Motor neuron (in vitro differentiated cells): ENCODE measurements around the gene CSAD. TPM values are rescaled to one million over a fixed set of nuclear protein-coding genes. Genes with fewer than 3 reads are reported as not detected.

Experiments used
- ATAC-seq, 8 experiments: fragments of 200-7000 bp; cut with Tn5 transposase; replicated peaks in 6 of 8; 2 replicates each; pipeline ENCODE4 v1.8.0; 2021; ENCODE audit warnings: mild to moderate bottlenecking in 8 of 8, moderate library complexity in 8 of 8
- H3K27ac ChIP-seq, 2 donors: fragments of 250-450 bp; sonication (Bioruptor Pico); 2 replicates each; pipeline ENCODE4 v1.9.0; 2021; ENCODE audit warnings: antibody characterized with exemption in 2 of 2, mild to moderate bottlenecking in 2 of 2, moderate library complexity in 1 of 2
- H3K4me1 ChIP-seq, 2 donors: fragments of 250-450 bp; sonication (Bioruptor Pico); replicated peaks in 1 of 2; 2 replicates each; pipeline ENCODE4 v1.6.1; 2021; ENCODE audit warnings: antibody characterized with exemption in 2 of 2, mild to moderate bottlenecking in 2 of 2, moderate library complexity in 1 of 2
- H3K4me3 ChIP-seq, 5 donors: fragments of 250-450 bp; sonication (Bioruptor Pico); 2 replicates each; pipeline ENCODE4 v1.9.0; 2021; ENCODE audit warnings: antibody characterized with exemption in 5 of 5, mild to moderate bottlenecking in 5 of 5, moderate library complexity in 4 of 5
- WGBS, 10 experiments: fragments of 450-650 bp; shearing (Covaris generic); methylation state at CpG; one replicate each; pipeline ENCODE4 v1.0.0; 2022; 5-methylcytosine and 5-hydroxymethylcytosine counted together
- in situ Hi-C, 9 experiments: fragments of 400-800 bp; cut with MboI; loops; one replicate each; pipeline ENCODE4 v1.15.0; 2021; ENCODE audit warnings: low sequenced_read_pairs in 9 of 9, low pct_unique_long_range_greater_than_20kb in 2 of 9; ENCODE audit not compliant: unreplicated experiment in 9 of 9
- total RNA-seq, 8 experiments: library from RNA; unstranded; fragments of 300-600 nt; gene quantifications; 2 replicates each; pipeline versions ENCODE4 v1.2.3 to v1.2.4, GENCODE V29; 2022

CSAD gene
- total RNA-seq, 8 experiments from 2014 or later = 8.0 to 106 (median 27.7) TPM

DNA sequence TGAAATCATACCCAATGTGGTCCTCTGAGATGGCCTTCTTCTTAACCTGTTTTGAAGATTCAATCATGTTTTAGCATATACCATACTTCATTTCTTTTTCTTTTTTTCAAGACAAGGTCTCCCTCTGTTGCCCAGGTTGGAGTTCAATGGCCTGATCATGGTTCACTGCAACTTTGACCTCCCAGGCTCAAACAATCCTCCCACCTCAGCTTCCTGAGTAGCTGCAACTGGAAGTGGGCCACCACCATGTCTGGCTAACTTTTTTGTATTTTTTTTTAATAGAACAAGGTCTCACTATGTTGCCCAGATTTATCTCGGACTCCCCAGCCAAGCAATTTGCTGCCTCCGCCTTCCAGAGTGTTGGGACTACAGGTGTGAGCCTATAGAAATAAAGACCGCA lies 47.0 kb downstream of the CSAD start:
- no peaks in the 10 kb centered on the region for H3K4me1 ChIP-seq
- WGBS, 10 experiments = 50 to 100% (median 86%) methylated on average over 2 to 3 of the region's 3 CpGs; no CpG with 5 or more reads in 2 of the 10 experiments
- in situ Hi-C loops = no loop called here
- H3K4me3 ChIP-seq = no peak overlapping the region
- ATAC-seq = no peak
- no peak overlapping the region for H3K27ac ChIP-seq

DNA sequence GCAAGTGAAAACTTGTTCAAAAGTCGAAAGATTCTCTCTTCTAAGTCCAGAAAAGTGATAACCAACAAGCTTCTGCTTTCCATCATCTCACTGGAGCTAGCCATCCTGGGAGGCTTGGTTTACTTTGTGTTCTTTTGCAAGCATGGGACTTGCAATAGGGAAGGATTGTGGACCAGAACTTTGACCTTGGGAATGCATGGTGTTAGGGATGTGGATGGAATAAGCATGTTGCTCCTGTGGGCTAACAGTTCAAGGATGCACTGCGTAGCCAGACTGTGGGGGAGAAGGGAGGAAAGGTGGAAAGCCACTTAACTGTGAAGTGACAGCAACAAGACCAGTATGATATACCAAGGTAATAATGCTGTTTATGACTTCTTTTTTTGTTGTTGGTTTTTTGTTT lies 48.9 kb downstream of the CSAD start:
- 60 to 93% (median 82%) methylated on average over 1 to 2 of the region's 2 CpGs; no CpG with 5 or more reads in 5 of the 10 experiments for WGBS, 10 experiments
- Histone ChIP-seq H3K4me3 (no peak overlapping the region), H3K27ac (no peak overlapping the region), H3K4me1 (no peaks in the 10 kb centered on the region)
- no peak for ATAC-seq
- in situ Hi-C loops = no loop called here

DNA sequence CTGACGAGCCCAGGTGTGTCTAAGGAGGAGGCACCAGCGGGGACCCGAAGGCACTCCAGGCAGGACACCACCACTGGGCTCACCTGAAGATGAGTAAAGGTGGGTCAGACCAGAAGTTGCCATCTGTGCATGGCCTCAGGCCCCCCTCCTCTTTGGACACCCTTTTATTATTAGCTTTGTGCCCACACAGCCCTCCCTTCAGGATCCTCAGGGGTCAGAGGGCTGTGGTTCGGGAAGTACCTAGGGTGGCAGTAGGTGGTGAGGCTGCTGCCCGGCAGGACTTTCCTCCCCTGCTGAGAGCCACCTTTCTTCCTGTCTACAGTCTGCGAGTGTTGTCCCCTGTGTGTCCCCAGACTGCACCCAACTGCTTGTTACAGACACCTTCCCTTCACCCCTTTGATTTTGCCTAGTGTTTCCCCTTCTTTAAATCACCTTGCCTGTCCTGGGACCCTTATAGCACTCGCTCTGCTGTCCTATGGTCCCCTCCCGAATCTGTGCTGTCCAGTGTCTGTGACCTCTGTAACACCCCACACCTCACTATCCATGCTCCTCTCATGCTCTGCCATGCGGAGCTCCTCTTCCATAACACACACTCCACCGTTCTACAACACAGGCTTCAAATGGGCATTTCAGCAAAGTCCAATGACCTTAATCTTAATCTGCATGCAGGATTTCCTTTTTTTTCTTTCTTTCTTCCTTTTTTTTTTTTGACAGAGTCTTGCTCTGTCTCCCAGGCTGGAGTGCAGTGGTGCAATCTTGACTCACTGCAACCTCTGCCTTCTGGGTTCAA lies 51.8 kb downstream of the CSAD start:
- no peak for ATAC-seq
- no peak overlapping the region for H3K27ac ChIP-seq

DNA sequence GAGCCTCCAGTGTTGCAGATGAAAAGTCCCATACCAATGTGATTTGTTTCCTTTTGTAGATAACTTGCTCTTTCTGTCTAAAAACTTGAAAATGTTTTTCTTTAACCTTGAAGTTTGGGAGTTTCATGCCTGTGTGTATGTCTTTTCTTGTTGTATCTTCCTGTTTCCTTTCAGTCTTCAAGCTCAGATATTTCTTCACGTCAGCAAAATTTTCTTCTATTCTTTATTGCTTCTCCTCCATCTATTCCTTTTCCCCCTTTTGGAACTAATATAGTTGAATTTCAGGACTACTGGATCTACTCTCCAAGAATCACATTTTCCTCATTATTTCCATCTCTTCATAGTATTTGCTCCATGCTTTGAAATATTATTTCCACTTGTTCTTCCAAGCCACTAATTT lies 53.6 kb downstream of the CSAD start:
- Histone ChIP-seq H3K4me1 (no peaks in the 10 kb centered on the region), H3K4me3 (no peak overlapping the region), H3K27ac (no peak overlapping the region)
- in situ Hi-C loops = no loop called here
- WGBS, 10 experiments = 35 to 100% (median 75%) methylated on average over 1 of the region's 1 CpG; no CpG with 5 or more reads in 1 of the 10 experiments
- no peak for ATAC-seq

More for the DNA sequence above, 51.8 kb downstream of the CSAD start:
- in situ Hi-C loops = no loop called here
- H3K4me3 ChIP-seq = no peak overlapping the region
- no peaks in the 10 kb centered on the region for H3K4me1 ChIP-seq
- WGBS, 10 experiments = 60 to 100% (median 78%) methylated on average over 1 to 7 of the region's 10 CpGs; no CpG with 5 or more reads in 1 of the 10 experiments

DNA sequence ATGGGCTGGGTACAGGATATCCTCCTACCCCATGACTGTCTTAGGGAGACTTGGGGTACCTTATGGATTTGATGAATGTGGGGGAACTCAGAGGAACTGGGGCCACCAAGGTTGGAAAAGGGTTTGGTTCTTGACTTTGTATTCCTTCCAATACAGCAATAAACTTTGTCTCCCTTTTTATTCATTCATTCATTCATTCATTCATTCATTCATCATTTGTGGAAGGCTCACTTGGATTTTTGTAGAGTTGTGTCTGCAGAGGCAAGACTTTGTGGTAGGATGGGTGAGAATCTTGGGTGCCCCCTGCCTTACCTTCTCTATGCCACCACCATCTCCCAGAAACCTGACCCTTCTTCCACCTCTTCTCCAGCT lies 56.4 kb downstream of the CSAD start:
- in situ Hi-C loops = no loop called here
- Histone ChIP-seq H3K27ac (no peak overlapping the region), H3K4me1 (no peaks in the 10 kb centered on the region), H3K4me3 (no peak overlapping the region)
- ATAC-seq = no peak

DNA sequence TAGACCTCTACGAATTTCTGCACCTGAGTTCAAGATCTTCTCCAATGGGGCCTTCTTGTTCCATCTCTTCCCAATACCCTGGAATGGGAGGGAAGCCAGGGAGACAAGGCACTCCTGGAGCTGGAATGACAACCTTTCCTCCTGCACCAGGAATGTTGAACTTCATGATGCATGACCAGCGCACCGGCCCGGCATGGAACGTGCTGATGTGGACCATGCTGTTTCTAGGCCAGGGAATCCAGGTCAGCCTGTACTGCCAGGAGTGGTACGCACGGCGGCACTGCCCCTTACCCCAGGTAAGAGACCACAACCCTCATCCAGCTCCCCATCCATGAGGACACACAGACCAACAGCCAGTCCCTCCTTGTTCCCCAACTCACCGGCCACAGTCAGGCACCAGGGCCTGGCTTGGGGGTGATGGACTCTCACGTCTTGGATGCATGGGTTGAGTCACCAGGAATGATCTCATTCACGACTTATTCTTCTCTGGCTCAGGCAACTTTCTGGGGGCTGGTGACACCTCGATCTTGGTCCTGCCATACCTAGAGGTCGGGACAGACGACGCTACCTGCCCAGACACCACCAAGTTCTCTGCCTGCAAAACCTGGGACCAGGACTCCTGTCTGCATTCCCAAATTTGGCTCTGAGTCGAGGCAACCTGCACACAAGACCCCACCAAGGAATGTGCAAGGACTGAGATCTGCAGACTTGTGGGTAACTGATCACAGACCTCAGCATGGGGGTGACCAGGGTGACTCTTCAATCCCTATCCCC lies 57.0 kb downstream of the CSAD start:
- no peak overlapping the region for H3K4me3 ChIP-seq
- no peak overlapping the region for H3K27ac ChIP-seq
- in situ Hi-C loops = no loop called here
- no peaks in the 10 kb centered on the region for H3K4me1 ChIP-seq
- 0 to 93% (median 75%) methylated on average over 1 to 5 of the region's 16 CpGs; no CpG with 5 or more reads in 3 of the 10 experiments for WGBS, 10 experiments
- peak in 2 of 8 experiments; percentile 5 to 15 for ATAC-seq

DNA sequence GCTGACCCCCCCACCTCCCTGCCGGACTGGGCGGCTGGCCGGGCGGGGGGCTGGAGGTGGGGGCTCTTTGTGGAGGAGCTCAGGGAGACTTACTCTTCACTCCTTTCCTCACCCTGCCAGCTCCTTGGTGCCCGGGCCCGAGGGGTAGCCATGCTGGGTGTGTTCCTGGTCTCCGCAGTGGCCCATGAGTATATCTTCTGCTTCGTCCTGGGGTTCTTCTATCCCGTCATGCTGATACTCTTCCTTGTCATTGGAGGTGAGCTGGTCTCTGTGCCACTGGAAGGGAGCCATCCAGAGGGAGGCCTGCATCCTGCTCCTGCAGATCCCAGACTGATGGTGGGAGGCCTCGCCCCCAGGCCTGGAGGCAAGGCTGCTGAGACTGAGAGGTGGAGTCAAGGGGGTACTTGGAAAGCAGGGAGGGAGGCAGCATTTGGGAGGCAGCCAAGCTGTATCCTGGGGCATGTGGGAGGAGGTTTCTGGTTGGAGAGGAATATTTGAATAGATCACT lies 57.7 kb downstream of the CSAD start:
- Histone ChIP-seq H3K4me3 (no peak overlapping the region), H3K27ac (no peak overlapping the region), H3K4me1 (no peaks in the 10 kb centered on the region)
- ATAC-seq = peak in 3 of 8 experiments; percentile 78 to 95 (median 81)
- 0 to 100% methylated on average over 1 of the region's 10 CpGs; no CpG with 5 or more reads in 8 of the 10 experiments for WGBS, 10 experiments
- in situ Hi-C loops = no loop called here

DNA sequence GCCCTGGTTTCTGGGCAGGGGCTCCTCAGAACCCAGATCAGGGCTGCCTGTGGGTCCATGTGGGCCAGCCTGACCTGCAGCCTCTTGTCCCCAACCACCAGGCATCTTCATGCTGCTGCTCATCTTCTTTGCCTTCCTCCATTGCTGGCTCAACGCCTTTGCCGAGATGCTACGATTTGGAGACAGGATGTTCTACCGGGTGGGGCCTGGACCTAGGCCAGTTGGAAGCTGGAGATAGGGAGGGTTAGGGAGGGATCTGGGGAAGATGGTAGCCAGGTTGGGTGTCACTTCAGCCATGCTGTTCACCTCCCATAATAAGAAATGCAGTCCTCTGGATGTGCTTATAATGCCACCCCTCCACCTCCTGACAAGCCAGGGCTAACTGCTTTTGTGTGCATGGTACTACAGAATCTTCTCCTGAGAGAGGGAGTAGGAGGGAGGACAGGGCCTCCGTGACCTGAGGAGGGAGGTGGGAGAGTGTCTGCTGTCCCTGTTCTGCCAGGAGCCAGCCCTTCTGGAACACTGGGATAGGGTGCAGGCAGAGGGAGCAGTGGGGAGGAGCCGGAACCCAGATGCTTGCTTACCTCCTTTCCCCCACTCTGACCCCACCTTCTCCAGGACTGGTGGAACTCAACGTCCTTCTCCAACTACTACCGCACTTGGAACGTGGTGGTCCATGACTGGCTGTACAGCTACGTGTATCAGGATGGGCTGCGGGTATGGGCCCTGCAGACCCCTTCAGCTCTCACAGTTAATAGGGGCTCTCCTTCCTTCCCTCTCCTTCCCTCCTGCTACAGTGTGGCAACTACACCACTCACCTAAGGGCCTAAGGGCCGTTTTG lies 59.8 kb downstream of the CSAD start:
- no peaks in the 10 kb centered on the region for H3K4me1 ChIP-seq
- no peak for ATAC-seq
- 0 to 100% (median 87%) methylated on average over 1 to 6 of the region's 12 CpGs; no CpG with 5 or more reads in 1 of the 10 experiments for WGBS, 10 experiments
- no peak overlapping the region for H3K27ac ChIP-seq
- in situ Hi-C loops = no loop called here
- no peak overlapping the region for H3K4me3 ChIP-seq

DNA sequence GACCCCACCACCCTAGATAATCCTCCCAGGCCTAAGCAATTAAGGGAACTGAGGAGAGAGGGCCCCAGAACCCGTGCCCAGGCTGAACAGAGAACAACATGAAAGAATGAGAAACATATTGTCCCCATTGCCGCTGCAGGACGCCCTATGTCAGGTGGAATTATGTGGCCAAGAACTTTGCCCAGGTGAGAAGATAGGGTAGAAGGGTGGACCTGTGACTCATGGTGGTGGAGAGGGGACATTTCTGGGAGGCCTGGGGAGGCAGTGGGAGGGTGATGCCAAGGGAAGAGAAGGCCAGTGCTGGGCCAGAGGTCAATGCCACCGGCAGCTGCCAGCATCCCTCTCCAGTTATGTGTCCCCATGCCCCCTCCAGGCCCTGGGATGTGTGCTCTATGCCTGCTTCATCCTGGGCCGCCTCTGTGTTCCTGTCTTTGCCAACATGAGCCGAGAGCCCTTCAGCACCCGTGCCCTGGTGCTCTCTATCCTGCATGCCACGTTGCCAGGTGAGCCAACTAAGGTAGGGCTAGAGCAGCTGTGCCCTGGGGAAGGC lies 61.9 kb downstream of the CSAD start:
- no peak for ATAC-seq
- 40 to 75% (median 69%) methylated on average over 1 to 3 of the region's 8 CpGs; no CpG with 5 or more reads in 5 of the 10 experiments for WGBS, 10 experiments
- Histone ChIP-seq H3K27ac (no peak overlapping the region), H3K4me1 (no peaks in the 10 kb centered on the region), H3K4me3 (no peak overlapping the region)
- in situ Hi-C loops = no loop called here

DNA sequence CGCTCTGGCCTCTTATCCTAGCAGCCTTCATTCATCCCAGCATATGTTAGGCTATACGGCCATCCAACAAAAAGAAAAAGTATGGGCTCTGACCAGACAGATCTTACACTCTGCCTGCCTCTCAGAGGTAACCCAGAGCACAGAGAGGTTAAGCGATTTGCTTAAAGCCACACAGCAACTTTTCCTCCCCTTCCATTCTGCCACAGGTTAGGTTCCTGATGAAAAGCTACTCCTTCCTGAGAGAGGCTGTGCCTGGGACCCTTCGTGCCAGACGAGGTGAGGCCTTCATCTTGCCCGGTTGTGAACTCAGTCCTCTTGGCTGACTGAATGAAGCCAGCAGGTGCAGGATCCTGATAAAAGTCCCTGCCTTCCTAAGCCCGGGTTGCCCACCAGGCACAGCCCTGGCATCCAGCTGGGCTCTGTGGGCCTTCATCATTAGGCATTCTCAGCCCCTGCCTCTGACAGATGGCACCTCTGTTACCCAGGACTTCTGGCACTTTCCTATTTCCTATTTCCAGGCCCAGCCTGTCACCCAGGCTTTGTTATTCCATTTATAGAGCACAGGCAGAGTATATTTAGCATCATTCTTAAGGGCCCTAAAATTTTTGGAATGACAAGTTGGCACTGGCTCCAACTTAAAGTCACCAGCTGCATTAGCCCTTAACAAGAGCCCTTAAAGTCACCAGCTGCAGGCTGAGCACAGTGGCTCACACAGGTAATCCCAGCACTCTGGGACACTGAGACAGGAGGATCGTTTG lies 64.7 kb downstream of the CSAD start:
- Histone ChIP-seq H3K4me1 (no peaks in the 10 kb centered on the region), H3K4me3 (no peak overlapping the region), H3K27ac (no peak overlapping the region)
- 11 to 100% (median 94%) methylated on average over 1 to 6 of the region's 8 CpGs; no CpG with 5 or more reads in 2 of the 10 experiments for WGBS, 10 experiments
- no peak for ATAC-seq
- in situ Hi-C loops = no loop called here

DNA sequence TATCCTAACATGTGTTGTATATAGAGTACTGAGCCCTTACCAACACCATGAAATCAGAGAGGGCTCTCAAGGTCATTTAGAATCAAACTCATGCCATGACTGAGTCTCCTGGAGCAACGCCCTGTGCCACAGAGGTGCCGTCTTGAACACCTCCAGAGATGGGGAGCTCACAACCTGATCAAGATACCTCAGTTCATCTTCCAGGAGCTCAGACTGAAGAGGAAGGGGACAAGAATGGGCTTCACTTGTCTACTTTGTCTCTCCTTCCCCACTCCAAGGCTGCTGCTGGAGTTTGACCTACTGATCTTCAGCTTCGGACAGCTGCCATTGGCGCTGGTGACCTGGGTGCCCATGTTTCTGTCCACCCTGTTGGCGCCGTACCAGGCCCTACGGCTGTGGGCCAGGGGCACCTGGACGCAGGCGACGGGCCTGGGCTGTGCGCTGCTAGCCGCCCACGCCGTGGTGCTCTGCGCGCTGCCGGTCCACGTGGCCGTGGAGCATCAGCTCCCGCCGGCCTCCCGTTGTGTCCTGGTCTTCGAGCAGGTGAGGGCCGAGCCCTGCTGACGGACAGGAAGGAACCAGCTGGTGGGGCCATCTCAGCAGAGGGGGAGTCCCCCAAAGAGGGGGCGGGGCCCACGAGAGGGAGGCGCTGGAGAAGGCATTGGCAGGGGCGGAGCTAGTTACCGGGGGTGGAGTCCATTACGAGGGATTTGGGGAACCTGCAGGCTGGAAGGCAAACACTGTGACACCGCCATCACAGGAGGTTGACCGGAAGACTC lies 65.4 kb downstream of the CSAD start:
- in situ Hi-C loops = no loop called here
- Histone ChIP-seq H3K4me3 (no peak overlapping the region), H3K4me1 (no peaks in the 10 kb centered on the region), H3K27ac (no peak overlapping the region)
- ATAC-seq = no peak
- 60 to 100% (median 94%) methylated on average over 1 to 12 of the region's 33 CpGs; no CpG with 5 or more reads in 5 of the 10 experiments for WGBS, 10 experiments
